Stimulated activated CD8-positive, alpha-beta memory T cell treated with anti-CD3 and anti-CD28 coated beads, Interleukin-4, amount 100 ng/mL, for 1 hour (primary cell): ENCODE data around the gene RCAN2.

Source experiments
- DNase-seq, 2 donors: peaks; one replicate each; pipeline ENCODE4 v3.0.0-alpha.2; 2020; ENCODE audit warnings: low read depth in 2 of 2, low spot score in 1 of 2

Gene RCAN2

DNA sequence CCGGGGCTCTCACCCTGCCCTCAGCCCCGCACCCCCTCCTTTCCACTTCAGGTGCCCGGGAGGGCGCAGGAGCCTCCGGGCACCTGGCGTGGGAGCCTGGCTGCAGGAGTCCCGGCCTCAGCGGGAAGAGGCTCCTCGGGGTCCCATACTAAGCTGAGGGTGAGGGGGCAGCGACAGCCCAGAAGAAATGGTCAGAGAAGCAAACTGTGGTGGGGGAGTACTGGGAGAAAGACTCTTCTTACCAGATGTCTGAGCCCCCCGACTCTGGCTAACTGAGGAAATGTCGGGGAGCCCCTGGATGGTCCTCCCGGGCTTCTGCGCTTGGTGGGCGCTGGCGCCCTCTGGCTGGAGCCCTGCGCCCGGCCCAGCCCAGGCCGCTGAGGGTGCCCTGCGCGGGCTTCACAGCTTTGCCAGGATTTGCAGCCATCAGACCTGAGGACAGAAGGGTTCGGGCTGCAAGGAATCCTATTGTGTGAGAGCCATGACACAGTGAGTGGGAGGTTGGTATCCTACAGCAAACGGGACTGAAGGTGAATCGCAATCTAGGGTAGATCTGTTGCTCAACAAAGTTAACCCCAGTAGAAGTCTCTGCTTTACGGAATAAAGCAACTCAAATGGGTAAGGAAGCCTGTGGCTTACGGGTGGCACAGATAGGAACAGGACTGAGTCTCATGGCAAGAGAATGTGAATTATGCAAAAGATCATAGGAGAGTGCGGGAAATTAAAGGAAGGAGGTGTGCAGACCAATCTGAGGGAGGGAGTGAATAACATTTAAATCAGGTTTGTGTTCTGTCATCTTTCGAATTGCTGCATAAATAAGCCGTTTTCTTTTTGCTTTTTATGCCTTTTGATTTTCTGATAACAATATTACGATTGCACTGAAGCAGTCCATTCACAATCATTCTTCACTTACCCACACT is 639 bp upstream of the RCAN2 start:
- no peak for DNase-seq

DNA sequence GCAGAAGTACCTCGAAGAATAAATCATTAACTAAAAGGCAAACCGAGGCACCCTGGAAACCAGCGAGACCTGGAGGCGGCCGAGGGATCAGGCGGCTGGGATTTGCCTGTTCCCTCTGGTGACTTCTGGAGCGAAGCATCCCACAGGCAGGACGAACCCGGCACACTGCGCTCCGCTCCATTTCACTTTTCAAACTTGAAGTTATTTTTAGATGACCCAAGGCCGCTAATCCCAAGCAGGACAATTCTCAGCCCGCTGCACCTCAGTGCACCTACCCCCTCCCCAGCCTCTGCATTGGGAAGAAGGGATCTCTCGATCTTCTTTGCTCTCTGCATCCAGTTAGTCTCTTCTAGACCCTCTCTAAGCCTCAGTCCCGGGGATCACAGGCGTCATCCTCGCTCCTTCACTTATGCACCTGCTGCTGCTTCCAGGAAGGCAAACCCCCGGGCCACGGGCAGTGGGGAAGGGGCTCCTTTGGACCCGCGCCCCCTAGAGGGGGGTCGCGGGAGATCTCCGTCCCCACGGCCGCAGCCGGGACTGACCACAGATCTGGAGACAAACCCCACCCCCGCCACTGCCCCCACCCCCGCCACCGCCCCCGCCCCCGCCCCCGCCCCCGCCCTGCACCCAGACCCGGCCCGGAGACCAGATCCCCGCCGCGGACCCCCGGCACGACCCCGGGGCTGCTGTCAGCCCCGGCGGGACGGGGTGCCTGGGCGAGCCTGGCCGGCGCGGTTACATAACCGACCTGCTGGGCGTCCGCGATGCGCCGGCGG is 636 bp downstream of the RCAN2 start:
- DNase-seq: no peak

DNA sequence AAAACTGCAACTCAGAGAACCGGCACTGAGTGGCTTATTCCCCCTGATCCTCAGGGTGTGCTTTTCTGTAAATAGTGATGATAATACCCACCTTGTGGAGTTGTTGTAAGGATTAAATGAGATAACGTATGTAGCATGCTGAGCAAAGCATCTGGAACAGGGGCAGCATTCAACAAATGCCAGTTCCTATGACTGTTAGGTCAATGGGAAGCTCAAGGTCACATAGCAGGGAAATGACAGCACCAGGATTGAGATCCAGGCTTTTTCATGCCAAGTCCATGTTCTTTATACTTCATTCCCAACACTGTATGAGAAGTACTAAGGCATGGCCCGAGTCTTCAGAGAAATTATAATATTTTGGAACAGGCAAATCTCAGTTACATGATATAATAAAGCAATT is 5.1 kb downstream of the RCAN2 start:
- DNase-seq: no peak

DNA sequence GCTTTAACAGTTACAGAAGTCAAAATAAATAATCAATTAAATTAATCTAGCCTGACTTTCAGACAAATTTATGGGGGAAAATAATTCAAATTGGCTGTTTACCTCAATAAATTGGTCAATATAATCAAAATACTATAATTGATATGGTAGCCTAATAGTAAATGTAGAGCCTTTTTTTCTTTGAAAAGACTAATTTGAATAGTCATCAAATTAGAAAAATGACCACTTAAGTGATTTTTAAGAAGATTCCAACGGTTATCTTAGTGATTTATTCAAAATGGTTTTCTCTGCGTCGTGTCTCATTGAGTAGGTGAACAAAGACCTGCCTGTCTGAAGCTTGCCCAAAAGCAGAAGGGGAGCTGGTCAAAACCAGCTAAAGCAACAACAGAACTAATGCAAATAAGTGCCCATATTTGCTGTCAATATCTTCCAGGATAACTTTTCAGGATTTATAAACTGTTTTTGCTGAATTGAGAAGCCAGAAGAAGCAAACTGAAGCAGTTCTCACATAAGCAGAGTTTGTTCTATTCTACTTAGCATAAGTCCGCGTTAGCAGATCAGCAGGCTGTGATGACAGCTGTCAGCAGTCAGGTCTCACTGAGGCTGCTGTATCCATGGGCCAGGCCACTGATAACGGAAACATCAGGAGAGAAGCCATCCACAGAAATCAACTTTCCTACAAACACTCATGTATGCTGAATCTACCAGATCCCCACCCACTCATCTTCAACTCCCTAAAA is 7.0 kb downstream of the RCAN2 start:
- no peak for DNase-seq

DNA sequence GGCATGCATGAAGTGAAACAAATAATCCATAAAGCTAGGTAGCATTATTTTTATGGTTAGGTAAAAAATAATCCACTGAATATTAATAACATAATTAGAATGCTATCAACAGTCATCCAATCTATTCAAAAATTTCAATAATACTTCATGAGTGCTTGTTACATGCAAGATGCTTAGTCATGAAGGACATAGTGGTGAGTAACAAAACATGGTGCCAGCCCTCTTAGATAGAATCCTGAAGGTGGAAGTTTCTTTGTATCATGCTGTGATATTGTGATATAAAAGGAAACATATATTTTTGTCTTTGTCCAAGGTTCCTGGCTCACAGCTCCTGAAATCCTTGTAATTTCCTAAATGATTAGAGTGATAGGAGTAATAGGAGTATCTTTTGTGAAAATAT is 14.9 kb downstream of the RCAN2 start:
- no peak for DNase-seq

DNA sequence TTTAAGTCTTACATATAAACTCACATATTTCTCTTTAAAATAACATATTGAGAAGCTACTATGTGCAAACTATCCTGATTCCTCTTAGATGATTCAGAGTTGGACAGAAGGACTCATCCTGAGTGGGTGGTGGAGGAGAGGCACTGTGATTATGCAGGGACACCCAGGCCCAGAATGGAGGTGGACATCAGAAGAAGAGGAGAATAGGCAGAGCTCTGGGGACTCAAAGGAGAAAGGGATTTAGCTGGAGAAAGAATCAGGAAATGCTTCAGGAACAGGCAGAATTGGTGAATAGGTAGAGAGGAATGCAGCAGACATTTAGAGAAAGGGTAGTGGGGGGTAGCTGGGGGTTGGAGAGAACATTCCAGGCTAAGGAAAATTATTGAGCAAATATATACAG is 17.4 kb downstream of the RCAN2 start:
- DNase-seq: no peak

DNA sequence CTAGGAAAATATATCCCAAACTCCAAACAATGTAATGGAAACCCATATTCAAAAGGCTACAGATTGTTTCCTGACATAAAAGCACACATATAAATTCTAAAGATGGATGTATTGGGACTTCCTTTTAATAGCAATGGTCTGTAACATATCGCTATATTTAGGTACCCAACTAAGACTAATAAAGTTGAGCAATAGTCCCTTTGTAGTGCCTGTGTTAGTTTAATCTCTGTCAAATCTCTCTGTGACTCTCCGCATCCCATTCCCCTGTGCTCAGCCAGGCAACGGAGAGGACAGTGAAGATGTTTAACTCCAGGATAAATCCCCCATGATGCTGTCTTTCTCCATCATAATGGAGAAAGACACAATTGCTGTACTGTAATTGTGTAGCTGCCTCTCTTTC is 19.0 kb downstream of the RCAN2 start:
- no peak for DNase-seq

DNA sequence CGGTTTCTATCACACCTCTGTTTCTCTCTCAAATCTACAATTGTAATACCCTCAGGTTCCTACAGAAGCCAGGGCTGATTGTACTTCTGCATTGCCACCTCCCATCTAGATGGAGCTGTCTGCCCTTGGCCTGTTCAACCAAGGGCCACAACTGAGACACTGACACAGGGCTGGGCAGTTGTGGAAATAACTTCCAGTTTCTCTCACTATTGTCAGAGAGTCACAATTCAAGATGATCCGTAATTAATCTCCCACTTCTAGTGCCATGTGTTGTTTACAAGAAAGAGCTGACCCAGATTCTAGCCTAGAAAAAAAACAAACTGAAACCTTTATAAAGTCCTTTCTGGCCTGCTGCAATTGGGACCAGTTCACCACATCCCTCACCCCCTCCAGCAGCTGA is 22.2 kb downstream of the RCAN2 start:
- DNase-seq: no peak

DNA sequence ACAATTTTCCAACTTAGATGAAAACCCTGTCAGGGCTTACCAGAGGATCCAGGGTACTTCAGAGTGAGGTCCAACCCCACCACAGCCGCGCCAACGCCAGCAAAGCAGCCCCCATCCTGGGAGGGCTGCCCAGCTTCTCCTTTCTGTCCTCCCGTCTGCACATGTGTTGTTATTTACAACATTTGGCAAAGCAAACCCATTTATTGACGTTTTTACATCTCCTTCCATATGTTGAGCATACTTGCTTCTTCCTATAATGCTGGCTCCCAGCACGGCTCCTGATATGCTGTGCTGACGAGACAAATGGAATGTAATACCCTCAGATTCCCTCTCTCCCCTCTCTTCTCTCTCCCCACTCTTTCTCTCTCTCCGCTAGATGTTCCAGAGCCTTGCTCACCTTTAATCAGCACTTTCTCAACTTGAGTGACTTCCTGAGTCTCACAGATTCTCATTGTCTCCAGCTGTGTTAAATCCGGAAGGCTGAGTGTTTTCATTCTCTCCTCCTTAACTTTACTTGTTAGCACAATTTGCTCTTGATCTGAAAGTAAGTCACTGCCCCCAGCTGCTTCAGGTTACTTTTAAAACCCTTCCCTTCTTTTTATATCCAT is 22.7 kb downstream of the RCAN2 start:
- DNase-seq: no peak

DNA sequence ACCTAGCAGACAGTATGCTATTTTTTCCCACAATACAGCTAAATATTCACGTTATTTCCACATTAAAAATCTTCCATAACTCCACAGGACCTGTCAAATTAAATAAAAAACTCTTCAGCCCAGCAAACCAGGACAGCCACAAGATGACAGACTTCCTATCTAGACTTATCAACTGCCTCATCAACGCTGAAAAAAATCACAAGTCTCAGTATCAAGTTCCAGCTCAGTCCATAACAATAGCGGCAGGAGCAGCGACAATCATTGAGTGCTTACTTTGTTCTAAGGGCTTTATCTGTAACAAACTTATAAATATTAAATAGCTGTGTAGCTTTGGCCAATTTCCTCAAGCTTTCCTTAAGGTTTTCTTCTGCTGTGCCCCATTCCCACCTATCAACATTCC is 24.7 kb downstream of the RCAN2 start:
- no peak for DNase-seq

DNA sequence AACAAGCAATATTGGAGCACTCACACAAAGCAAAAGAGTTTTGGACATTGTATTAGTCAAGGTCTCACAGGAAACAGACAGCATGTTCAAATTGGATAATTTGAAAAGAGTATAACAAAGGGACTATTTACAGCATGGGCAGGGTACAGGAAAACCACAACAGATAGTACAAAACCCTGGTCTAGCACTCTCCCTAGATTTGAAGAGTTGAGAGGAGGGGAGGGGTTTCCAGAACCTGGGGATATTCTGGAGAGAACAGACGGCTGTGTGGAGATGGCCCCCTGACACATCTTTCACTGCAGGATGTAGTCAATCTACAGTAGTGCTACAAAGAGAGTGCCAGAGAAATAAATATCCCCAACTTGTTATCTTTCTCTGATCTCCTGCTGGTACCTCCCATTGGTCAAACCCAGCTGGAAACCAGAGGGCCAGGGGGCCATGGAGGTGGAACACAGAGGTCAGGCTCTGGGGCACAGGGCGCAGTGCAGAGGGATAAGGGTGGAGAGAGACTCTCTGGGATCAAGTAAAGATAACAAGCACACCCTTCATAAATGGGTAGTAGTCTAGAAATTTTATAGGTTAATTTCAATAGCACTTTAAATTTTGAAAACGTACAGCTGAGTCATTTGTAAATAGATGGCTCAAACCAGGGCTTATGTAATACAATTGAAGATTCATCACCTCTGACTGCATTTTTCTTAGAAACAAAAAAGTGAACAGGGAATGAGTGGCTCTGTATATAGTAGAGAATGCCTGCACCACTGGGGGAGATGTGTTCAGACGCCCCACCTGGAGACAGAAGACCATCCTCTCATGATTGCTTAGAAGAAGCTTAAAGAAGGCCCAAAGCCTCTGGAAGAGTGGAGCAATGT is 25.7 kb downstream of the RCAN2 start:
- DNase-seq: no peak

DNA sequence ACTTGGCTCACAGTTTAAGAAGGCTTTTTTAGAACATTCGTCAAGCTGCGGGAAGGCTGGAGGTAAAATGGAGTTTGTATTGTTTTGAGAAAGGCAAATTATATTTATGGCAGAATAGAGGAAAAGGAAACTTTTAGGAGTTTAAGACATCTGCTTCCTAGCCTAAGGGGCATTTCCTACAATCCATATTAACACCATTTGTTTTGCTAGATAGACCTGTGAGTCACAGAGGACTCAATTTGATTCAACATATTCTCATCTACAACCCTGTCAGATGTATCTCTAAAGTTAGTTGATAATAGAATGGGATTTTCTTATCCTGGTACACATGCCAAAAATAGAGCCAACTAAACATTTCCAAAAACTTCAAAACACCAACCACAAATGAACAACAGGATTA is 35.0 kb downstream of the RCAN2 start:
- no peak for DNase-seq

DNA sequence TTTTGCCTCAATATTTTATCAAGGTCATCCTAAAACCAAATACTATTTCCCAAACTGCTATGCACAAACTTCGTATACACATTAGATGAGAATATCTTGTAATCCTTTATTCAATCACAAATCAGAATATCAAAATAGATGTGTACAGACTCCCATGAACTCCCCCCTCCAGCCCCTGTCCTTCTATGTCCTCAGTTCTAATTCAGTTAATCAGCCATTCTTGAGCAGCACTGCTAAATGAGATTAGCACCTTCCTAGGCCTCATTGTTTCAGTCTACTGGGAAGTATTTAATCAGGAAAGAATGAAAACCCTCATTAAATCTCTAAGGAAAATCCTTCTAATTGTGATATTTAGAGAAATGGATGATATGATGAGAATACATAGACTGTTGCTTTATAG is 36.6 kb downstream of the RCAN2 start:
- no peak for DNase-seq

DNA sequence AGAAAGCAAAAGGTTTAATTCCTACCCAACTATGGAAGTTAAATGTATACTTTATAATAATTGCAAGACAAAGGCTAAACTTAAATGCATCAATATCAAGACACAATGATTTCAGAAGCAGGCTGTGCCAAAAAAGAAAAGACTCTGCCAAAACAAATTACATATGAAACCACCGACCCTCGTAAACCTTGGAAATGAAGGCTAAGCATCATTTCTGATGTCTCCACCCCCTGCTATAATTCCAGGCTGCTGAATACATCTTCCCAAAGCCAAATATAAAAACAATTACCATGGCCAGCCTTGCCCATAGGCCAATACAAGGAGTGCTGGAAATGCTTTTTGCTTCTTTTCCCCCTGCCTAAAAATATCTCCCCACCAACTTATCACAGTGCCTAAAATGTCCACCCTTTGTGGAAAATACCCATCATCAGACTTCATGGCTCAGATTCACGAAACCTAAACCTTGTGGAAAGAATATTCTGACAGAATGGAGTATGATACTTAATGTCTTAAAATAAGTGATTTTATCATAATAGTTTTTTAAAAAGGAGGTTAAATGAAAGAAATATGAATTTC is 37.4 kb downstream of the RCAN2 start:
- DNase-seq: no peak

DNA sequence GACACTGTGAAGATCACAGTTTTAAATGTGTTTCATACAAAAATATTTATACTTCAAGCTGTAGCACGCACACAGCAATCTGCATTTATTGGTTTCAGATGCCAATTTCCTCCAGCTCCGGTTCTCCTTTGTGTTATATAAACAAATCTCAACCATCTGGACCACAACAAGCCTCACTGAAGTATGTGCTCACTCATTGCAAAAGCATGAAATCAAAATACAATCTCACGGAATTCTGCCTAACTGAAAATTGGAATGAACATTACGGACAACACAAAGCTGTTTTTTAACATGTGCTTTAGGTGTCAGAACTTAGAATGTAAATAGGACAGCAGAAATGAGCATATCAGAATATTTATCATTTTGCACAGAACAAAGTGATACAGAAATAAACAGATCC is 38.0 kb downstream of the RCAN2 start:
- DNase-seq: no peak

DNA sequence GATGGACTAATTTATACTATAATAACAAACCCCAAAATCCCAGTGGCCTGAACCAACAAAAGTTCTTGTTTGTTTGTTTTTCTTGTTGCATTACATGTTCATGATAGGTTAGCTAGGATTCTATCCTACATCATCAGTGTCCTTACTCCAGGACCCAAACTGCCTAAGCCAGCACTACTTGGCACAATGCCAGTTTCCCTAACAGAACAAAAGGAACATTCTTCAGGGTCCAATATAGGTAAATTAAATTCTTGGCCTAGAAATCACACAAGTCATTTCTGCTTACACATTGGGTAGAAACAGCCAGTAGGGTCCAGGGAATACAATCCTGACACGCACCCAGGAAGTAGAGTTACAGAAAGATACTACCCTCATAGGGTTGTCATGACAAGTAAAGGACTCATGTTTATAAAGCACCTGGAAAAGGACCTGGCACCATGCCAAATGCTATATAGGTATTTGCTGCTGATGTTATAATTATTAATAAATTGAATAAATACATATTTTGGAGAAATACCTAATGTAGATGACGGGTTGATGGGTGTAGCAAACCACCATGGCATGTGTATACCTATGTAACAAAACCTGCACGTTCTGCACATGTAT is 38.8 kb downstream of the RCAN2 start:
- DNase-seq: no peak

DNA sequence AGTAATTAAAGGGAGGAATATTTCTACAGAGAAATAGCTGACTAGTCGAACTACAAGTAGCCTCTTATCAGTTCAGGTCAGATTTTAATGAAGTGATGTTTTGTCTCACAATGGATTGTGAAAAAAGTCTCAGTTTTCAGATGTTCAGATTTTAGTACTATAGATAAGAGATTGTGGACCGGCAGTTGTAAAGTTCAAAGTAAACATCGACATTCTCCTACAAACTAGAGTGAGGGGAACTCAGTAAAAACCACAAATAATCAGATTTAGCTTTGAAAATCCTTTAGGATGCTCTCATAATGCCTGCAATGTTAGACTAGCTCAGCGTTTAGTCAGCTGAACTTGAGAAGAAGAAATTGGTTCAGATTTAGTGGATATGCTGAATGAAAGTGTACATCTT is 39.9 kb downstream of the RCAN2 start:
- no peak for DNase-seq

DNA sequence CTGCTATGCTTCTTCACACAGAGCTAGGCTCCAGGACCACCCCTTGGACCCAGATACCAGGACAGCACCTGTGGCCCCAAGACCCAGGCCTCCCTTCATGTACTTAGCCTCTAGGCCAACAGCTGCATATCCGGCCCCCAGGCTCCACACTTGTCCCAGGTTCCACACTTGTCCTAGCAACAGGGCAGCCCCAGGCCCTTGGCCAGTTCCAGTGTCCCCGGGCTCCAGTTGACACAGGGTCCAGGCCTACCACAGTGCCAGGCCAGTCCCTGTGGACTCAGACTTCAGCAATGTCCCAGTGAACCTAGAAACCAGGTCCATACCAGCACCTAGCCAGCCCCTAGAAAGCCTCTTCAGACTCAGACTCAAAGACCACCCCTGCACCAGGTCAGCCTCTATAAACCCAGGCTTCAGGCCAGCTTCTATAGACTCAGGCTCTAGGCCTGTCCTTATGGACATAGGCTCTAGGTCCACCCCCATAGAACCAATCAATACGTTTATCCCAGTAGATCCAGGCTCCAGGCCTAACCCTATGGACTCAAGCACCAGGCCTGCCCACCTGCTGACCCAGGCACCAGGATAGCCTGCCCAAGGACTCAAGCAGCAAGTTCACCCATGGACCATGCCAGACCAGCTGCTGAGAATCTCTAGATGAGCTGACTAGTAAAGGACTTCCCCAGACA is 46.3 kb downstream of the RCAN2 start:
- DNase-seq: no peak

DNA sequence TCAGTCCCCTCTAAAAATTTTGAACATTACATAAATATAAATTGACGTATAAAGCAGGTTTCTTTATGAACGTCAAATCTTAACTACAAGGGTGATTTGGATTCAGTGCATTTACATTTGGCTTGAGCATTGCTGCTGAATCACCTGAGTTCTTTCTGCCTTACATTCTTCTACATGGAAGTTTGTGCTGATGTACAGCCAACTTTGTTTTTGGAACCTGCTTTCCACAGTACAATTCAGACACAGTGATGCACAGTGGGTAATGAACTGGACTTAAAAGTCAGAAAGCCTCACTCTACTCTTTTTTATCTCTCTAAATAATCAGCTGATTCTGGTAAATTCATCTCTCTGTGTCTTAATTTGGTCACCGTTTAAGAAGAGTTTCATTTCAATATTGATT is 47.6 kb downstream of the RCAN2 start:
- no peak for DNase-seq
